Upper lobe of right lung (tissue), 1 donor: ENCODE measurements around the gene MYO5B. TPM values are rescaled to one million over a fixed set of nuclear protein-coding genes. Genes with fewer than 3 reads are reported as not detected.
A peak's percentile ranks its signal among the peaks of the same experiment; 100 is the strongest.

Experiments used
- ATAC-seq: fragments of 200-7000 bp; cut with Tn5 transposase; one replicate; pipeline ENCODE4 v1.9.1; 2020; ENCODE audit warnings: mild to moderate bottlenecking, moderate library complexity
- DNase-seq: peaks from one replicate; pipeline ENCODE4 v3.0.0-alpha.2; 2020
- H3K27ac ChIP-seq: fragments of 200-600 bp; one replicate; pipeline ENCODE4 v1.8.0; 2022
- H3K27me3 ChIP-seq: fragments of 200-600 bp; one replicate; pipeline ENCODE4 v1.8.0; 2022; ENCODE audit warnings: mild to moderate bottlenecking
- H3K36me3 ChIP-seq: fragments of 200-600 bp; one replicate; pipeline ENCODE4 v1.8.0; 2022
- H3K4me1 ChIP-seq: fragments of 200-600 bp; one replicate; pipeline ENCODE4 v1.8.0; 2022
- H3K4me3 ChIP-seq: fragments of 200-600 bp; one replicate; pipeline ENCODE4 v1.8.0; 2022; ENCODE audit warnings: mild to moderate bottlenecking
- H3K9me3 ChIP-seq: fragments of 200-600 bp; one replicate; pipeline ENCODE4 v1.8.0; 2022
- intact Hi-C: fragments of 100-400 bp; cut with DNase I; formaldehyde crosslinking; loops from one replicate; pipeline ENCODE4 v1.11.0; 2022
- total RNA-seq: library from RNA; stranded (reverse); fragmentation: NEBNext Ultra II Directional; extraction: Animal tissue kit (Norgen Biotek cat#: 25700); gene quantifications from one replicate; pipeline ENCODE4 v1.2.1, GENCODE V29; 2021
- TF ChIP-seq, protein P1 (sequence below): fragments of 200-600 bp; IDR thresholded peaks from one replicate; pipeline ENCODE4 v1.8.0; 2022; ENCODE audit warnings: antibody characterized with exemption
- donor health status: DM: no; HTN: yes; CAD: no; lungs with severe emphysema.

MYO5B gene
- total RNA-seq, 1 donor from 2014 or later, result 31.6 TPM

GRCh38 chr18:49832221-49832647 is 362.7 kb downstream of the MYO5B start:
- no peaks in the 10 kb centered on the region for H3K27me3 ChIP-seq
- H3K27ac ChIP-seq, result no peak overlapping the region
- TF ChIP-seq, protein P1, sequence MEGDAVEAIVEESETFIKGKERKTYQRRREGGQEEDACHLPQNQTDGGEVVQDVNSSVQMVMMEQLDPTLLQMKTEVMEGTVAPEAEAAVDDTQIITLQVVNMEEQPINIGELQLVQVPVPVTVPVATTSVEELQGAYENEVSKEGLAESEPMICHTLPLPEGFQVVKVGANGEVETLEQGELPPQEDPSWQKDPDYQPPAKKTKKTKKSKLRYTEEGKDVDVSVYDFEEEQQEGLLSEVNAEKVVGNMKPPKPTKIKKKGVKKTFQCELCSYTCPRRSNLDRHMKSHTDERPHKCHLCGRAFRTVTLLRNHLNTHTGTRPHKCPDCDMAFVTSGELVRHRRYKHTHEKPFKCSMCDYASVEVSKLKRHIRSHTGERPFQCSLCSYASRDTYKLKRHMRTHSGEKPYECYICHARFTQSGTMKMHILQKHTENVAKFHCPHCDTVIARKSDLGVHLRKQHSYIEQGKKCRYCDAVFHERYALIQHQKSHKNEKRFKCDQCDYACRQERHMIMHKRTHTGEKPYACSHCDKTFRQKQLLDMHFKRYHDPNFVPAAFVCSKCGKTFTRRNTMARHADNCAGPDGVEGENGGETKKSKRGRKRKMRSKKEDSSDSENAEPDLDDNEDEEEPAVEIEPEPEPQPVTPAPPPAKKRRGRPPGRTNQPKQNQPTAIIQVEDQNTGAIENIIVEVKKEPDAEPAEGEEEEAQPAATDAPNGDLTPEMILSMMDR, result no peak
- H3K4me1 ChIP-seq, result no peaks in the 10 kb centered on the region
- DNase-seq, result no peak
- intact Hi-C loops, result no loop called here
- H3K4me3 ChIP-seq, result no peak overlapping the region
- H3K9me3 ChIP-seq, result no peaks in the 10 kb centered on the region
- ATAC-seq, result no peak
- H3K36me3 ChIP-seq, result no peaks in the 10 kb centered on the region

DNA sequence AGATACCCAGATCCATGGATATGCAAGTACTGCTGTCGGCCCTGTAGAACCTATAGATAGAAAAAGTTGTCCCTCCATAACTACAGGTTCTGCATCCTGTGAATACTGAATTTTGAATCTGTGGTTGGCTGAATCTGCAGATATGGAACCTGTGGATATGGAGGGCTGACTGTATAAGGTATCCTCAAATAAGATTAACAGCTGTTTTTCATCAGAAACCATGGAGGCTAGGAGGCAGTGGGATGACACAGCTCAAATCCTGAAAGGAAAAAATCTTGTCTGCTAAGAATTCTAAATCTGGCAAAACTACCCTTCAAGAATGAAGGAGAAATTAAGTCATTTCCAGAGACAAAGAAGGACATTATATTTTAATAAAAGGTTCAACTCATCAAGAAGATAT is 367.0 kb downstream of the MYO5B start:
- intact Hi-C loops, result no loop called here
- Histone ChIP-seq H3K4me3 (no peak overlapping the region), H3K9me3 (no peaks in the 10 kb centered on the region), H3K27me3 (no peaks in the 10 kb centered on the region), H3K4me1 (no peaks in the 10 kb centered on the region), H3K27ac (no peak overlapping the region), H3K36me3 (no peaks in the 10 kb centered on the region)
- DNase-seq (no peak), ATAC-seq (no peak)
- TF ChIP-seq, protein P1, result no peak

DNA sequence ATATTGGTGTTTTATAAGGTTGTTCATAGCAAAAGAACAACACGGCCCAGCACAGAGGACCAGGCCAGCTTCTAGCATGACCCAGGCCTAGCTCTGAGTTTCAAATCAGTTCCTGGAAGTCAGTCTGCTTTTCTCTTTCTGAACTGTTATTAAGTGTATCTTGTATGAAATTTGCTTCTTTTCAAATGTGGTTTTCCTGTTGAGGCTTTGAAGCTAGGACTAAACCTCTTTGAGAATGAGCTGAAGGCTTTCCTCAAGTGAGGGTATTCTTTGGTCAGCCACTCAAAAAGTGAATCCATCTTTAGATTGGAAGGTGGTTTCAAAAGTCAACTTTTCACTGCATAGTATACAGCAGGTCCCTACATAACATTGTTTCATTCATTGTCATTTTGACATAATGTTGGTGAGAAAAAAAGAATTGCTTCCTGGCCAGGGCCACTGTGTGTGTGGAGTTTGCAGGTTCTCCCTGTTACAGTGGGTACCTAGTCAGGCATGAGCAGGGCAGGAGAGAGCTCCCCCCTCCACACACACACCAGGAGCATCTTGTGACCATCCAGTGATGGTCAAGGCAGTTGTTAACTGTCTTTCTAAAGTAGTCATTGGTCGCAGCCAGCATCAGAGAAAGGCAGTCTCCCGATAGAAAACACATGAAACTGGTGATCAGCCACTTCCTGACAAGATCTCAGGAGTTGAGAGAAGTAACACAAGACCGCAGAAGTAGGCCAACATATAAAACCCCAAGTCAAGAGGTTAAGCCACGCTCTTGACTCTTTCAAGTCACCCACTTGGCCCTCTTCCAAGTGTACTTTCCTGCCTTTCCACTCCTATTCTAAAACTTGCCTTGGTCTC is 374.9 kb downstream of the MYO5B start:
- Histone ChIP-seq H3K9me3 (no peaks in the 10 kb centered on the region), H3K4me1 (peaks cover 5% of the 10 kb centered on the region), H3K36me3 (no peaks in the 10 kb centered on the region), H3K4me3 (no peak overlapping the region), H3K27ac (no peak overlapping the region), H3K27me3 (no peaks in the 10 kb centered on the region)
- TF ChIP-seq, protein P1, result no peak
- no peak for DNase-seq
- ATAC-seq, result peak; percentile 76
- intact Hi-C loops, result no loop called here

- TF ChIP-seq, protein P1, result no peak
- DNase-seq (no peak), ATAC-seq (no peak)
- Histone ChIP-seq H3K27me3 (no peaks in the 10 kb centered on the region), H3K36me3 (no peaks in the 10 kb centered on the region), H3K27ac (no peak overlapping the region), H3K9me3 (no peaks in the 10 kb centered on the region), H3K4me1 (peaks cover 10% of the 10 kb centered on the region), H3K4me3 (no peak overlapping the region)
- intact Hi-C loops, result no loop called here
These were observed 375.8 kb downstream of the MYO5B start for GRCh38 chr18:49819071-49819662.

- intact Hi-C loops, result no loop called here
- DNase-seq (no peak), ATAC-seq (no peak)
- no peaks in the 10 kb centered on the region for H3K27me3 ChIP-seq
- H3K27ac ChIP-seq, result no peak overlapping the region
- TF ChIP-seq, protein P1, result no peak
- no peaks in the 10 kb centered on the region for H3K36me3 ChIP-seq
- H3K4me3 ChIP-seq, result no peak overlapping the region
- peaks cover 10% of the 10 kb centered on the region for H3K4me1 ChIP-seq
- H3K9me3 ChIP-seq, result no peaks in the 10 kb centered on the region
These were observed 377.0 kb downstream of the MYO5B start for GRCh38 chr18:49817947-49818346.
